HCT116 (cell line): ENCODE measurements around the gene AMZ1. TPM values are rescaled to one million over a fixed set of nuclear protein-coding genes. Genes with fewer than 3 reads are reported as not detected.

Source experiments
- ATAC-seq: fragments of 200-7000 bp; cut with Tn5 transposase; 2 replicates; pipeline ENCODE4 v1.9.1; 2020; ENCODE audit warnings: mild to moderate bottlenecking, moderate library complexity
- BruUV-seq: library from RNA; stranded (reverse); fragments of 400-500 nt; replicated peaks from 2 replicates; lab custom pipeline; 2021; lab: Mats Ljungman, UMichigan
- CTCF ChIA-PET: fragments of 300-600 bp; sonication (Branson Sonifier 250); formaldehyde crosslinking; loops from one replicate; lab custom pipeline; 2021; ENCODE audit warnings: antibody characterized with exemption; lab: Charles Lee
- POLR2A ChIA-PET: fragments of 300-600, 350-600 bp; sonication (Branson Sonifier 250); formaldehyde crosslinking; loops from one replicate; lab custom pipeline; 2021; ENCODE audit warnings: antibody characterized with exemption; lab: Charles Lee
- RAD21 ChIA-PET, 2 experiments: fragments of 300-600 bp; sonication (Branson Sonifier 250); formaldehyde crosslinking; loops; one replicate each; lab custom pipeline; 2023; ENCODE audit warnings: low total read pairs in 2 of 2; ENCODE audit not compliant: uncharacterized antibody in 2 of 2, unreplicated experiment in 2 of 2, low non-redundant PET in 1 of 2; lab: Charles Lee
- DNase-seq: peaks from one replicate; pipeline ENCODE4 v3.0.0-alpha.2; 2010; ENCODE audit warnings: low read depth, low spot score
- H2AFZ ChIP-seq: fragments of 200-600 bp; shearing (Covaris generic), sonication (generic); 2 replicates; pipeline ENCODE4 v1.6.1; 2017; ENCODE audit warnings: low read depth, mixed run types, mixed read lengths, antibody characterized with exemption, low read length; ENCODE audit not compliant: poor library complexity, severe bottlenecking
- H3K27ac ChIP-seq: 2 replicates; pipeline ENCODE4 v1.5.1; 2012; ENCODE audit warnings: low read depth, low read length
- H3K27me3 ChIP-seq: fragments of 200-600 bp; sonication (generic); 2 replicates; pipeline ENCODE4 v1.6.1; 2016; ENCODE audit warnings: mixed run types, low read length, mixed read lengths; ENCODE audit not compliant: insufficient read depth
- H3K36me3 ChIP-seq, 2 experiments: fragments of 200-500 bp in 1 of 2; fragments of 200-600 bp in 1 of 2; sonication (Bioruptor generic) in 1 of 2; sonication (generic) in 1 of 2; 2 replicates each; pipeline versions ENCODE4 v1.5.1 to v1.6.1; 2014 to 2016; ENCODE audit warnings: low read length in 2 of 2, inconsistent platforms in 1 of 2, mixed read lengths in 1 of 2, mixed run types in 1 of 2; ENCODE audit not compliant: insufficient read depth in 2 of 2, control insufficient read depth in 1 of 2
- H3K4me1 ChIP-seq, 2 experiments: fragments of 200-600 bp in 1 of 2; sonication (generic) in 1 of 2; 2 replicates each; pipeline versions ENCODE4 v1.5.1 to v1.6.1; 2012 to 2017; ENCODE audit warnings: low read length in 2 of 2, inconsistent platforms in 1 of 2, mild to moderate bottlenecking in 1 of 2, mixed read lengths in 1 of 2, mixed run types in 1 of 2, moderate library complexity in 1 of 2; ENCODE audit not compliant: insufficient read depth in 2 of 2, control insufficient read depth in 1 of 2
- H3K4me2 ChIP-seq: fragments of 200-600 bp; sonication (generic); 2 replicates; pipeline ENCODE4 v1.6.1; 2017; ENCODE audit warnings: mixed run types, low read length, mixed read lengths
- H3K4me3 ChIP-seq, 2 experiments: fragments of 200-600 bp in 1 of 2; sonication (generic) in 1 of 2; replicated peaks in 1 of 2; 2 replicates each; pipeline ENCODE4 v1.5.1; 2011 to 2016; ENCODE audit warnings: low read length in 2 of 2, control low read depth in 1 of 2, low read depth in 1 of 2, mild to moderate bottlenecking in 1 of 2, mixed read lengths in 1 of 2, mixed run types in 1 of 2
- H3K79me2 ChIP-seq: fragments of 200-600 bp; sonication (generic); 2 replicates; pipeline ENCODE4 v1.6.1; 2017; ENCODE audit warnings: mild to moderate bottlenecking, mixed run types, low read length, moderate library complexity, mixed read lengths; ENCODE audit not compliant: insufficient read depth
- H3K9ac ChIP-seq: fragments of 200-600 bp; sonication (generic); 2 replicates; pipeline ENCODE4 v1.6.1; 2016; ENCODE audit warnings: low read length, mixed read lengths
- H3K9me2 ChIP-seq: fragments of 200-600 bp; sonication (generic), shearing (Covaris generic); 2 replicates; pipeline ENCODE4 v1.6.1; 2017; ENCODE audit warnings: mixed run types, mild to moderate bottlenecking, moderate library complexity; ENCODE audit not compliant: insufficient read depth
- H3K9me3 ChIP-seq, 2 experiments: fragments of 200-500 bp in 1 of 2; fragments of 200-600 bp in 1 of 2; sonication (Bioruptor generic) in 1 of 2; sonication (generic) in 1 of 2; 2 replicates each; pipeline ENCODE4 v1.6.1; 2014 to 2017; ENCODE audit warnings: low read length in 2 of 2, mixed read lengths in 2 of 2, inconsistent platforms in 1 of 2, low read depth in 1 of 2, mild to moderate bottlenecking in 1 of 2, mixed run types in 1 of 2, moderate library complexity in 1 of 2; ENCODE audit not compliant: control insufficient read depth in 1 of 2, insufficient read depth in 1 of 2
- H4K20me1 ChIP-seq: fragments of 200-600 bp; sonication (generic), shearing (Covaris generic); 2 replicates; pipeline ENCODE4 v1.6.1; 2017; ENCODE audit warnings: mixed run types, mild to moderate bottlenecking, moderate library complexity; ENCODE audit not compliant: insufficient read depth
- CTCF ChIP-seq, 3 experiments: fragments of 200-600 bp in 1 of 3; sonication (generic) in 1 of 3; IDR thresholded peaks in 2 of 3; conservative IDR thresholded peaks in 1 of 3; 2 replicates each; pipeline ENCODE4 v1.5.1; 2012 to 2017; ENCODE audit warnings: low read depth in 2 of 3, low read length in 2 of 3, antibody characterized with exemption in 1 of 3, borderline replicate concordance in 1 of 3, control low read depth in 1 of 3, mild to moderate bottlenecking in 1 of 3, mixed read lengths in 1 of 3, mixed run types in 1 of 3, moderate library complexity in 1 of 3; ENCODE audit not compliant: insufficient read depth in 1 of 3
- FOSL1 ChIP-seq: IDR thresholded peaks from 2 replicates; pipeline ENCODE4 v1.6.1; 2012; ENCODE audit warnings: low read depth
- POLR2A ChIP-seq: IDR thresholded peaks from 2 replicates; pipeline ENCODE4 v1.7.0; 2011; ENCODE audit warnings: borderline replicate concordance; ENCODE audit not compliant: insufficient read depth, insufficient read length; ENCODE audit errors: extremely low read depth
- POLR2AphosphoS5 ChIP-seq: IDR thresholded peaks from 2 replicates; pipeline ENCODE4 v1.6.1; 2011; ENCODE audit warnings: mild to moderate bottlenecking, low read depth, low read length, moderate library complexity
- RAD21 ChIP-seq: IDR thresholded peaks from 2 replicates; pipeline ENCODE4 v1.6.1; 2012; ENCODE audit warnings: low read depth, mild to moderate bottlenecking
- SIN3A ChIP-seq: IDR thresholded peaks from 2 replicates; pipeline ENCODE4 v1.6.1; 2012; ENCODE audit warnings: low read depth
- SP1 ChIP-seq: IDR thresholded peaks from 2 replicates; pipeline ENCODE4 v1.6.1; 2012; ENCODE audit warnings: low read depth
- YY1 ChIP-seq: IDR thresholded peaks from 2 replicates; pipeline ENCODE4 v1.6.1; 2011; ENCODE audit warnings: low read length, low read depth, moderate library complexity, mild to moderate bottlenecking; ENCODE audit not compliant: insufficient replicate concordance; ENCODE audit errors: extremely low read depth
- ZFX ChIP-seq: fragments of 450-650 bp; IDR thresholded peaks from 2 replicates; pipeline ENCODE4 v1.6.1; 2017
- intact Hi-C: fragments of 100-400 bp; cut with micrococcal nuclease; formaldehyde crosslinking; loops from 2 replicates; pipeline ENCODE4 v1.10.0; 2022
- total RNA-seq: library from RNA; stranded (reverse); gene quantifications from one replicate; pipeline ENCODE4 v1.2.1, GENCODE V29; 2021; ENCODE audit not compliant: unreplicated experiment

The AMZ1 gene
- total RNA-seq, 1 experiment from 2014 or later: not detected

- H2AFZ ChIP-seq: no peak overlapping the region
- RAD21 ChIA-PET: no interaction called here
- peaks cover 17 to 25% of the 10 kb centered on the region in 2 experiments for H3K4me1 ChIP-seq
- H4K20me1 ChIP-seq: no peaks in the 10 kb centered on the region
- H3K36me3 ChIP-seq: no peaks in the 10 kb centered on the region
- H3K4me3 ChIP-seq: no peak overlapping the region
- POLR2A ChIA-PET: no interaction called here
- no peak overlapping the region for H3K9ac ChIP-seq
- no peak for DNase-seq
- BruUV-seq: no TSS peak
- no peak overlapping the region for H3K4me2 ChIP-seq
- H3K79me2 ChIP-seq: no peaks in the 10 kb centered on the region
- H3K27ac ChIP-seq: no peak overlapping the region
- intact Hi-C loops: no loop called here
- CTCF ChIA-PET: no interaction called here
- H3K9me2 ChIP-seq: no peaks in the 10 kb centered on the region
- no peak for ATAC-seq
- no peak for TF ChIP-seq POLR2A
- no peak for TF ChIP-seq YY1
- TF ChIP-seq SP1: no peak
- no peak for TF ChIP-seq CTCF (IDR thresholded peaks at IDR 0.05 in 2 of 3, conservative IDR thresholded peaks at IDR 0.05 in 1 of 3; ENCODE audit: borderline replicate concordance in 1 of 3, insufficient read depth in 1 of 3, low read depth in 2 of 3, low read length in 2 of 3)
- TF ChIP-seq FOSL1: no peak
- no peak for TF ChIP-seq RAD21
- no peak for TF ChIP-seq SIN3A
- no peaks in the 10 kb centered on the region for H3K9me3 ChIP-seq
- H3K27me3 ChIP-seq: no peaks in the 10 kb centered on the region
Observed at GRCh38 chr7:2644220-2644561, 43.8 kb upstream of the AMZ1 start.

GRCh38 chr7:2644562-2645273, 43.3 kb upstream of the AMZ1 start:
- Histone ChIP-seq H3K4me2 (no peak overlapping the region), H3K9ac (no peak overlapping the region), H2AFZ (no peak overlapping the region), H3K36me3 (no peaks in the 10 kb centered on the region), H3K9me2 (no peaks in the 10 kb centered on the region), H3K9me3 (no peaks in the 10 kb centered on the region), H3K27ac (no peak overlapping the region), H3K4me3 (no peak overlapping the region), H3K79me2 (no peaks in the 10 kb centered on the region), H3K4me1 (peaks cover 17 to 25% of the 10 kb centered on the region in 2 experiments), H3K27me3 (no peaks in the 10 kb centered on the region), H4K20me1 (no peaks in the 10 kb centered on the region)
- intact Hi-C loops: no loop called here
- ATAC-seq: no peak
- ChIA-PET RAD21 (no interaction called here), CTCF (no interaction called here), POLR2A (no interaction called here)
- no TSS peak for BruUV-seq
- DNase-seq: no peak
- TF ChIP-seq YY1 (no peak), ZFX (no peak), POLR2AphosphoS5 (no peak)
